NCI-H2227 (cell line): ENCODE measurements around the gene SEMA4B.

Experiments used
- DNase-seq: peaks from one replicate; lab custom pipeline; 2025; ENCODE audit not compliant: unreplicated experiment; lab: John Stamatoyannopoulos, UW

Gene SEMA4B

DNA sequence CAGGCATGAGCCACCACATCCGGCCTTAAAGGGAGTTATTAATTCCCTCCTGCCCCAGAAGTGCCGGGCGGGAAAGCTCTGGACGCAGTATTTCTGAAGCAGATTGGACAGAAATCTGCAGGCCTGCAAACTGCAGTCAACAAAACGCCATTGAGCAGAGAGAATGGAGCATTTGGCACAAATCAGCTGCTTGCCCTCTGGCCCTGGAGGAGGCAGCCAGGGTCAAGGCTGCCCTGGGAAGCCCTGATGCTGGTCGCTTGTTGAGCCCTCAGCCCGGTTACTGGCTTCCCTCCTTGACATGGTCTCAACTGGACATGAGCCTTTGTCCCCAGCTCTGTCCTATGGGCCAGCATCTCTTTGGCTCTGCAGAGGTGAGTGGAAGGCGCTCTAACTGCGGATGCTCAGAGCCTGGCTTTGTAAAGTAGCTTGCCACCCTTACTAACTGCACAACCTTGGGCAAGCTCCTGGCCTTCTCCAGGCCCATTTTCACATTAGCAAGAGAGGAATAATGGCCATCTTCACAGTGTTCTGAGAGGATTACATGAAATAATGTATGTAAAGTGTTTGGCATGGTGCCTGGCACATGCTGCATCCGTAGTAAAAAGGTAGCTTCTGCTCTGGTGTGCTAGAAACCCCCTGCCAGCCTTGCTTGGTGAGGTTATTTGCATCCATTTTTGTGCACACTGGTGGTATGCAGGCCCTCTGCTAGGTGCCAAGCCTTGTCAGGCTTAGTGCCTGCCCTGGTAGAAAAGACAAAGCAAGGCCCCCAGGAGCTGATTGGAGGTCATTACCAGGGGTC lies 4.1 kb downstream of the SEMA4B start:
- no peak for DNase-seq

DNA sequence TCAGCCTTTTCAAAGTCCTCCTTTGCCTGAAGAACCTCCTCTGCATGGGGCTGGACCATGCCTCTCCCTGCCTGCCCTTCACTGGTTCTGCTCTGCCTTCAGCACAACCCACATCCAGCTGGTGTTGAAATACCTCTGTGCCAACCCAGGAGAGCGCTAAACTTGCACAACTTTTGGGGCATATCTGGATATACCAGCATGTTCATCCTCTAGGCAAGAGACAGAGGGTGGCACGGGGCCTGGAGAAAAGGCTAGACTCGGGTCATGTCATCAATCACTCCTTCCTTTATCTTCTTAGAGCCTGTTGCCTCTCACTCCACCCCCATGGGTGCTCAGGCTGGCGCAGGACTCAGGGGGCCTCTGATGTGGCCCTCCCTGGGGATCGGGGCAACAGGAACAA lies 4.8 kb downstream of the SEMA4B start:
- no peak for DNase-seq

DNA sequence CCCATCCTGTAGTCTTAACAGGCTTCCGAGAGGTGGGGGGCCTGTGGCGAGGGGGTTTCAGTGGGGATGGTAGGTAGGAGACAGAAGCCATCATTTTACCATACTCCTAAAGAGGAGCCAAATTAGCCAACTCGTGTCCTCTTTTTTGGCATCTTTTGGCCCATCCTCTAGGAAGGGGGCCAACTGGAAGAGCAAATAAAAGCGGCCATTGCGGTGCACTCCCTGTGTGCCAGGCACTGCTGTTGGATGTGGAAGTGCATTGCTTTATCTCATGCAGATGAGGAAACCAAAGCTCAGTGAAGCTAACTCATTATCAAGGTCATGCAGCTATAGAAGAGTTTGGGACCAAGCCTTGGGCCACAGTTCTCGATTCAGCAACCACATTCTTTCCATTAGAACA lies 6.1 kb downstream of the SEMA4B start:
- no peak for DNase-seq

DNA sequence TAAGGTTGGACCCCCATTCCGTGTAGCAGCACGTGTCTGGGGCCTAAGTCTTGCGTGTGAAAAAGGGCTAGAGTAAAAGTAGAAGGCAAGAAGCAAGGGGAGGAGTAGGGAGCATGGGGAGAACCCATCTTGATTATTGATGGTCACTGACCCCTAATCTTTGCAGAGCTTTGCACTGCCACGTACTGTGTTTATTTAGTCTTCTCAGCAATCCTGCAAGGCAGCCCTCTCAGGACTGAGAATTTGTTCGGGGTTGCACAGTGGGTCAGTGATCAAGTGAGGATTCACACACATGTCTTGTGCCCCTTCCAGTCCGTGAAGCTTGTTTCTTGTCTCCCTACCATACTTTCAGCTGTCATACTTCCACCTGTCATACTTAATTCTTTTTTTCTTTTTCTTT lies 7.2 kb downstream of the SEMA4B start:
- no peak for DNase-seq

DNA sequence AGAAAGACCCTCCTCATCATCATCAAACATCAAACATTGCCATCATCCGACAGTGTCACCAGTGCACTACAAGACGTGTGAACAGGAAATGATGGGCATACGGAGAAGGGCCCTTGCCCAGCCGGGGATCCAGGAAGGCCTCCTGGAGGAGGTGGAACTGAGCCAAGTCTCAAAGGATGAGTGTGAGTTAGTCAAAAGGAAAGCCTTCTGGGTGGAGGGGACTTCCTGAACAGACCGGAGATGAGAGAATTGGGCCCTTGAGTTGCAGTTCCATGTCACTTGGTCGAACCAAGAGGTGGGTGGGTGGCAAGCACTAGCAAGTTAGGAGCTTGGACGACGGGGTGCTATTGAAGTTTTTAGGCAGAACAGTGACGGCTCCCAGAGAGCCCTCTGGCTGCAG lies 8.5 kb downstream of the SEMA4B start:
- no peak for DNase-seq

DNA sequence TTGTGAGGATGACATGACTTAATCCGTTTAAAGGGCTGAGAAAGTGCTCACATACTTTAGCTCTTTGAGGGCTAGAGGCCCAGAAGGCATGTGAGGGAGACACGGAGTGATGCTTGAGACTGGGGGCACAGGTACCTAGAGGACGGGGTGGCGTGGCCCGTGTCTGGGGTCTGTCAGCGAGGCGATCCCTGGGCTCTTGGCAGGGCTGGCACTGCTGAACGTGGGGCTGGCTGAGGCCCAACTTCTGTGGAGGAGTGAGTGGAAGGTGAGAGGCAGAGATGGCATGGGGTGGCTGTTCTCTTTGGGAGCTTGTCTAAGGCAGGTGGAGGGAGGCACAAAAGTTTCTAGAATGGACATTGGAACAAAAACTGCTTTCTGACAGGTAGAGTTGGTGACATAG lies 9.5 kb downstream of the SEMA4B start:
- DNase-seq: no peak

DNA sequence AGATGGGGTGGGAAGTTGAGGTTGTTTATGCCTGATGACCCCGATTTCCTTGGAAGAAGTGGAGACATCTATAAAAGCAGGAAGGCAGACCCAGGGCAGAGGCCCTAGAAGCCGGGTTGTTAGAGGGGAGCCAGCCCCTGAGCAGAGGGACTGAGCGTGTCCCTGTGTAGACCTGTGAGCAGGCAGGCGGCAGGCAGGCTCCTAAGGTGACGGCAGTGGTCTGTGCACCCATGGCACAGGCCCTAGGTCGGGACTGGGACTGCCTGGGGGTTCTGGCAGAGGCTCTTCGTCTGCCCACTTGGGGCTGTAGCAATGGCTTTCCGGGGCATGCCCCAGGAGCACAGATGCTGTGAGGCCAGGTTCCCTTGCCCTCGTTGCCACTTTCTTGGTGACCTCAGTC lies 9.9 kb downstream of the SEMA4B start:
- no peak for DNase-seq

DNA sequence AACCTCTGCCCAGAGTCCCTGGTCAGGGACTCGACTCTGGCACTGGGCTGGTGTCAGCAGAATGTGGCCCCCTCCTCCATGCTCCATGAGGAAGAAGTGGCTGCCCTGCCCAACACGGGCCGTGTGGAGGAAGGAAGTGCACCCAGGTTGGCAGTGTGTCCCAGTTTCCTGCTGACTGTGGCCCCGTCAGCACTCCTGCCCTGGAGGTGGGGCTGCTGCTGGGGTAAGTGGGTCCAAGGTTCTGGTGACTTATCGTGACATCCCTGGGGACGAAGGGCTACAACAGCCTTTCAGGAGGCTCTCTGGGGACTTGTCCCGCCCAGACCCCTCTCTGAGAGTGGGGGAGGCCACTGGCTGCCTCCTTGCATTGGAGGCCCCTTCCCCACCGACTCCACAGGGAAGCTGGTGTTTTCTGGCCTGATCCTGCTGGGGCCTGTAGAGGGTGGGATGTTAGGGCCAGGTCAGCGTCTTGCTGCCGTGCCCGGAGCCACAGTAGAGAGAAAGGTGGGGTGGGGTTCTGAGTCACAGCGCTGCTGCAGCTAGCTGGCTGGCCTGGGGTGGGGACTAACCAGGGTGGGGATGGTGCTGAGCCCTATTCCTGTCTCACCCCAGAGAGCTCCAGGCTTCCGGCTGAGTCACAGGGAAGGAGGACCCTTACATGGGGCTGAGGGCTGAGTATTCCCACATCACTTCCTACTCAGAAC lies 10.5 kb downstream of the SEMA4B start:
- no peak for DNase-seq

DNA sequence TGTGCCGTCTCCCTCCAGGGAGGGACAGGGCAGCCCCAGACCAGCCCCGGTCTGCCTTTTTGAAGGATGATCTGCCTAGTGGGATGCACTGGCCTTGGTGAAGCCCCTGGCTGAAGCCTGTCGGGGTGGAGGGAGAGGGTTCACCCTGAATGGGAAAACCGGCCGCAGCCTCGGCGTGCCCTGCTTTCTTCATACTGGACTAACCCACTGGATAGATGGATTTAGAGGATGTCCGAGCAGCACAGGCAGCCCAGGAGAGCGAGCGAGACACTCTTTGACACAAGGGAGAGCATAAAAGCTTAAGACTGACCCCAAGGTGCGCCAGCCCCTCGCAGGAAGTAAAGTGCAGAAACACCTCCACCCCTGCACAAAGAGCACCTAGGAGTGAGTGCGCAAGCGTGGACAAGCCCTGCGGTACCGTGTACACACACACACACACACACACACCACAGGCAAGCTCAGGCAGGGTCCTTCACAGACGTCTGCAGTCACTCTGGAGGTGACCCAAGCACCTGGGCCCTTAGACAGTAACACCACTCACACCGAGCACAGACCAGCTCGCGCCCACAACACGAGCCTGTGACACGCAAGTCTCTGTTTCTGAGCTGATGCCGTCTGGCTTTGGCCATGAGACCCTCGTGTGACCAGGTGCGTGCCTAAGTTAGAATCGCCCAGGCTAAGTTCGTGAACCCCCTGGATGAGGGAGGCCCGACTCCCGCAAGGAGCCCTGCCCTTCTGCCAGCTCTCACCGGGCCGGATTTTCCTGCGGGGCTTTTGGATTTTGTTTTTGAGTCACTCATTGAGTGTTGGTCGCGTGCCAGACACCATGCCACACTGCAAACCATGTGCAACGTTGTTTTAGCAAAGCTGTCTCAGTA lies 11.3 kb downstream of the SEMA4B start:
- no peak for DNase-seq

DNA sequence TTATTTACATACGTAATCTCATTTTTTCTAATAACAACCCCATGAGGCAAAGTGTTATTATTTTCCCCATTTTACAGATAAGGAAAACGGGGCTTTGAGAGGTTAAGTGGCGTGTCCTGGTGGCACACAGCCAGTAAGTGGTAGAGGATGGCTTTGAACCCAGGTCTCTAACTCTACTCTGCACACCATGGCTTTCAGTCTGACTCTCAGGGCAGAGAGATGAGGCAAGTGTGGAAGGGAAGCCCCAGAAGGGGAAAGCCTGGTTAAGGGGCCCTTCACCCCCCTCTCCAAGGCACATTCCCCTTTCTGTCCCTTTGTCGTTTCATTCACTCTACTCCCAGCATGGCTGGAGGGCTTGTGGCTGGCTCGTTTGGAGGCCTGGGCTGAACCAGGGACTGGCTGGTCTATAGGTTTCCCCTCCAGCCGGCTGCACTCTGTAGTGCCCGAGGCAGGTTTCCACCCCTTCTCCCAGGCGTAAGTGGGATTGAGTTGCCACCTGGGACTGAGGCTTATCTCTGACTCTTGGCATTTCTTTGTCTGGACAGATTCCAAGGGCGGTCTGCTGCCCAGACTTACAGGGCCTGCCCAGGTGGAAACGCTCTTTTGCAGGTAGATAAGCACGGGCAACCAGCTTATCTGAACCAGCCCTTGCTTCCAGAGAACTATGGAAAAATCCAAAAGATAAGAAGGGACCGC lies 12.1 kb downstream of the SEMA4B start:
- no peak for DNase-seq

DNA sequence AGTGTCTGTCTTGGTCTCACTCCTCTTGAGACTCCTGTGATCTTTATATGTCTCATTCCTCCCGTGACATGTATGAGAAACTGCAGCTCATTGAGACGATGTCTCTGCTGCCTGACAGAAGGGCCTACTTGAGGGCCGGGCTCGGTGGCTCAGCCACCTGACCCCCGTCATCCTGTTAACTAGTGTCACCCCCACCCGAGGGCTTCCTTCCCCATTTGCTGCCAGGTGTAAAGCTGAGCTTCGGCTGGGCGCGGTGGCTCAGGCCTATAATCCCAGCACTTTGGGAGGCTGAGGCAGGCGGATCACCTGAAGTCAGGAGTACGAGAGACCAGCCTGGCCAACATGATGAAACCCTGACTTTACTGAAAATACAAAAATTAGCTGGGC lies 12.7 kb downstream of the SEMA4B start:
- DNase-seq: no peak

DNA sequence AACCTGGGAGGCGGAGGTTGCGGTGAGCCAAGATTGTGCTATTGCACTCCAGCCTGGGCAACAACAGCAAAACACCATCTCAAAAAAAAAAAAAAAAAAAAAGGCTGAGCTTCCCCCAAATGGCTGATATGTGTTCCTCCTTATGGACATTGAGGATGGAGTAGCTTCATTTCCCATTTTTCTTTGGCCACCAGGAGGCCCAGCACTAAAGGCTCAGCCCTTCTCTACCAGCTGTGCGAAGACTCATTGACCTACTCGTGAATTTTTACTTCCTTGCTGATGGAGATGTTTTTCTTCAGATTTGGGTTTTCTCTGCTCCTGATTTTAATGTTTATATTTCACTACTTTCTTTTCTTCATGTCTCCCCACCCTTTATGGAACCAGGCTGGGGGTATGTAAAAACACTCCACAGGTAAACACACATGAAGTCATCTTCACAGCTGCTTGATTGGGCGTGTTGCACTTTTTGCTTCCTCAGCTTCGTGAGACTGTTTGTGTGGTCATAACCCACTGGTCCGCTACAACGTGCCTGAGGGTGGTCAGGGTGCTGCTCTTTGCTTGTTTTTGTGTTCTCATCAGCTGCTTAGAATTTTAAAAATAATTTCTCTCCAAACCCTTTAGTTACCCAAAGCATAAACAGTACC lies 13.5 kb downstream of the SEMA4B start:
- DNase-seq: no peak

DNA sequence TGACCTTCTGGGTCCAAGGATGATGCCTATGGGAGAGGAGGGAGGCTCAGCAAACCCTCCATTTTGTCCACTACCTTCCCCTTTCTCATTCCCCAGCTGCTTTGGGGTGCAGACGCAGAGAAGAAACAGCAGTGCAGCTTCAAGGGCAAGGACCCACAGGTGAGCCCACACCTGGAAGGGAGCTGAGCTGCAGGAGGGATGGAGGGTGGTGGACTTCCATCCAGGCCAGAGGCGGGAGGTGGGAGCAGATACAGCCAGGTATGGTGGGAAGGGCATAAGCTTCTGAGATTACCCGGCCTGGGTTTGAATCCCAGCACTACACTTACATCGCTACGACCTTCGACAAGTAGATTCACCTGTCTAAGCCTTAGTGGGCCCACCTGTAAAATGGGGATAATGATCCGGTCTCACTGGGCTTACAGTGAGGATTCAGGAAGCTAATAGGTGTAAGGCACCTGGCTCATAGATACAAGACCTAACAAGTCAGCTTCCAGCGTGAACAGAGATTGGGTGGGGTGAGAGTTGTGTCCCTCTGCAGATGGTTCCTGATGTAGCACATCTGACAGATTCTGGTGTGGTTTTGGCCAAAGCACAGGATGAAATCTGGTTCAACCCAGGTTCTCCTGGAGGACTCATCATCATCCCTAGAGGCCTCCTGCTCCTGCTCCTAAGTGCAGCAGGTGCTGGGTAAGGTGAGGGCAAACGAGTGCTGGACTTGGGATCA lies 16.7 kb downstream of the SEMA4B start:
- DNase-seq: no peak

DNA sequence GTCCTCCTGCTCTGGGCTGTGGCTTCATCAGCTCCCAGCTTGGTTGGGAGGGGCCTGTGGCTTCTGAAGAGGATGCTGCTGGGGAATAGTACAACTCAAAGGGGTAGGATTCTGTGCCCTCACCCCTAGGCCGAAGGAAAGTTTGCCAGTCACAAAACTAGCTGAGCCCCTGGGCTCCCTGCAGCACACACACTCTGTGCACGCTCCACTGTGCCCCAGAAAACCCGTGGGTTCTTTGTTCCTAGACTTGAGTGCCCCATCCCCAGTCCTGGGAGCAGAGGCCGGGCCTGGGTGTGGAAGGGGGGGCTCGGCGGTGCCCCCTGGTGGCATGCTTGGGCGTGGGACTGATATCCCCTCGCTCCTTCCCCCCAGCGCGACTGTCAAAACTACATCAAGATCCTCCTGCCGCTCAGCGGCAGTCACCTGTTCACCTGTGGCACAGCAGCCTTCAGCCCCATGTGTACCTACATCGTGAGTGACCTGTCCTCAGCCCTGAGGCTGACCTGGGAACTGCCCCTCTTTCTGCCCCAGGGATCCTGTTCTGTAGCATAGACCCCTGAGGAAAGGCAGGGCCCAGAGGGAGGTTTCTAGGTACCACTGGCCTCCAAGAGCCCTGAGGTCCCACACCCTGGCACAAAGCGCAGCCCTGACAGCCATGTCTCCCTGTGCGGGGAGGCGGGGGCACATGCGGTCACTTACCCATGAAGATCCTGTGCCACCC lies 18.5 kb downstream of the SEMA4B start:
- DNase-seq: peak; percentile 29

DNA sequence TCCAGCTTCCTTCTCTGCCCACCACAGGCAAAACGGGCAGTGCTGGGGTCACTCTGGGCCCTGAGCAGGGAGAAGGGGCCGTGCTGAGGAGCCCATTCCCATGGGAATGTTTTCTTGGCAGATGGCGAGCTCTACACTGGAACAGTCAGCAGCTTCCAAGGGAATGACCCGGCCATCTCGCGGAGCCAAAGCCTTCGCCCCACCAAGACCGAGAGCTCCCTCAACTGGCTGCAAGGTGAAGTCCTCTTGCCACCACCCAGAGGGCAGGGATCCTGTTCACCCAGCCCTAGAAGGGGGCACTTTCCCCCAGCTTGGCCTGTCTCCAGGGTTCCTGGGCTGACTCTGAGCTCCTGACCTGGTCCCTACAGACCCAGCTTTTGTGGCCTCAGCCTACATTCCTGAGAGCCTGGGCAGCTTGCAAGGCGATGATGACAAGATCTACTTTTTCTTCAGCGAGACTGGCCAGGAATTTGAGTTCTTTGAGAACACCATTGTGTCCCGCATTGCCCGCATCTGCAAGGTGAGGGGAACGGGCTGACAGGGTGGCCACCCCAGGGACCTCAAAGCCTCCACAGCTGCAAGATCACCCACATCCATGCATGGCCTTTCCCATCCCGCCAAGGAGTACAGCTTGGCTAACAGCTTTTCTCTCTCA lies 20.2 kb downstream of the SEMA4B start:
- peak; percentile 35 for DNase-seq

DNA sequence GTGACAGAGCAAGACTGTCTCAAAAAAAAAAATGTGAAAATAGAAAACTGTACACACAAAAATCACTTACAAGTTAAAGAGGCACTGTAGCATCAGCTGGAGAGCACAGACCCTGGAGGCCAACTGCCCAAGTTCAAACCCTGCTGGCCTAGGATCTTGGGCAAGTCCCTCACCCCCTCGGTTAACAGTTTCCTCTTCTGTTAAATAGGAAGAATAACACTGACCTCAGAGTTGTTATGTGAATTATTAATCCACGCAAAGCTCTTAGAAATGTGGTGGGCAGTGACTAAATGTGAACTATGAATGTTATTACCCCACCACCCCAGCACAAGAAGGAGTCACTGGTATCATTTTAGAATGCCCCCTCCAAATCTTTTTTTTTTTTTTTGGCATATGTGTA lies 21.4 kb downstream of the SEMA4B start:
- DNase-seq: no peak

DNA sequence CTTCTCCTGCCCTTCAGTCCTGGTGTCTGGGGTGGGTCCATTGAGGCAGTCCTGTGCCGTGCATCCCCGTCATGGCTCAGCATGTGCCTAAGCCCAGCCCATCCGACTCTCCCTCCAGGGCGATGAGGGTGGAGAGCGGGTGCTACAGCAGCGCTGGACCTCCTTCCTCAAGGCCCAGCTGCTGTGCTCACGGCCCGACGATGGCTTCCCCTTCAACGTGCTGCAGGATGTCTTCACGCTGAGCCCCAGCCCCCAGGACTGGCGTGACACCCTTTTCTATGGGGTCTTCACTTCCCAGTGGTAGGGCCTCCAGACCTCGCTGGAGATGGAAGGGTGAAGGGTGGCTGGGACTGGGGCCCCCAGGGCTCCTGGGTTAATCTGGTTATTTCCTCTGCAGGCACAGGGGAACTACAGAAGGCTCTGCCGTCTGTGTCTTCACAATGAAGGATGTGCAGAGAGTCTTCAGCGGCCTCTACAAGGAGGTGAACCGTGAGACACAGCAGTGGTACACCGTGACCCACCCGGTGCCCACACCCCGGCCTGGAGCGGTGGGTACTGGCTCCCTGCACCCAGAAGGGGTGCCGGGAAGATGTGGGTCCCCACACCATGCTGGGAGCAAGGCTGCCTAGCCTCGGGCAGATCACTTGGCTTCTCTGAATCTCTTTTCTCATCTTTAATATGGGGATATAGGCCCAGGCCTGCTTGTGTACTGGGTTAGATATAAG lies 22.5 kb downstream of the SEMA4B start:
- DNase-seq: no peak

DNA sequence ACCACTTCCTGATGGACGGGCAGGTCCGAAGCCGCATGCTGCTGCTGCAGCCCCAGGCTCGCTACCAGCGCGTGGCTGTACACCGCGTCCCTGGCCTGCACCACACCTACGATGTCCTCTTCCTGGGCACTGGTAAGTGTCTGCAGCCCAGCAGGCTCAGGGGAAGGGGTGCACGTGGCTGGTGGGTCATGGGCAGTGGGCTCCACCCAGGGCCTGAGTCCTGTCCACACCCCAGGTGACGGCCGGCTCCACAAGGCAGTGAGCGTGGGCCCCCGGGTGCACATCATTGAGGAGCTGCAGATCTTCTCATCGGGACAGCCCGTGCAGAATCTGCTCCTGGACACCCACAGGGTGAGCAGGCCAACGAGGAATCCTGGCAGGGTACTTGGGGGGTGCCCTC lies 23.9 kb downstream of the SEMA4B start:
- no peak for DNase-seq
